GM18861 (cell line): ENCODE results near the gene TMED1.
"Not testable (repeated sequence)": the region's sequence is repeated elsewhere in the genome, so short reads cannot be mapped to it uniquely, and the experiment has no call there.

Experiments used
- ATAC-seq: cut with Tn5 transposase; IDR thresholded peaks from one replicate; pipeline ENCODE4 v1.9.1; 2021; ENCODE audit not compliant: unreplicated experiment

TMED1 gene

DNA sequence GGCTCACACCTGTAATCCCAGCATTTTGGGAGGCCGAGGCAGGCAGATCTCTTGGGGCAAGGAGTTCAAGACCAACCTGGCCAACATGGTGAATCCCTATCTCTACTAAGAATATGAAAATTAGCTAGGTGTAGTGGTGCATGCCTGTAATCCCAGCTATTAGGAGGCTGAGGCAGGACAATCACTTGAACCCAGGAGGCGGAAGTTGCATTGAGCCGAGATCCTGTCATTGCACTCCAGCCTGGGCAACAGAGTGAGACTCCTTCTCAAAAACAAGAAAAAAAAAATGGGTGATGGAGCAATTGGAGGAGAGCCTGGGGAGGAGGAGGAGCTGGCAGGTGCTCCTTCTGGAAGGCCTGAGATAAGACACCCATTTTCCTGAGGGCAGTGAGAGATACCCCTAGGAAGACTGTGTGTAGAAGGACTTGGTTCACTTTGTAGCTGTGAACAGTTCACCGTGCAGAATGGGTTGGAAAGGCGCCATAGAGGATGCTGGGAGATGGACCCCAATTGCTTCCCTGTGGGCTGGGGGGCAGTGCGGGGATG lies 26.6 kb upstream of the TMED1 start:
- no peak for ATAC-seq

DNA sequence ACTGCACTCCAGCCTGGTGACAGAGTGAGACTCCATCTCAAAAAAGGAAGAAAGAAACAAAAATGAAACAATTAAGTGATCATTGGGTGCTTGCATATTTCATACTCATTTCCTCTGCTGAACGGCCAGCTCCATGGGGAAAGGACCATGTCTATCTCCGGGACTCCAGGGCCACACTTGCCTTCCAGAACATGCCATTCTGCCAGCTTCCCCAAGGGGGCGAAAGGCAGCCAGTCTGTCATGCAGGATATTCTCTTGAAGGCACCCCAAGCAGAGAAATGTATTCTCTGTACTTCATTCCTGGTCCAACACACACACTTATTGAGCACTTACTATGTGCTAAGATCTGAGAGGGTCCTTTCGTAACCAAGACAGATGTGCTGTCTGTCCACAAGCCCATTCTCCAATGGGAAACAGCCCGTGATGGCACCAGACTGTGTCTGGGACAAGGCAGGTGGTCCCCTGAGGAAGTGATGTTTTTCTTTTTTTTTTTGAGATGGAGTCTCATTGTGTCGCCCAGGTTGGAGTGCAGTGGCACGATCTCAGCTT lies 25.2 kb upstream of the TMED1 start:
- no peak for ATAC-seq

DNA sequence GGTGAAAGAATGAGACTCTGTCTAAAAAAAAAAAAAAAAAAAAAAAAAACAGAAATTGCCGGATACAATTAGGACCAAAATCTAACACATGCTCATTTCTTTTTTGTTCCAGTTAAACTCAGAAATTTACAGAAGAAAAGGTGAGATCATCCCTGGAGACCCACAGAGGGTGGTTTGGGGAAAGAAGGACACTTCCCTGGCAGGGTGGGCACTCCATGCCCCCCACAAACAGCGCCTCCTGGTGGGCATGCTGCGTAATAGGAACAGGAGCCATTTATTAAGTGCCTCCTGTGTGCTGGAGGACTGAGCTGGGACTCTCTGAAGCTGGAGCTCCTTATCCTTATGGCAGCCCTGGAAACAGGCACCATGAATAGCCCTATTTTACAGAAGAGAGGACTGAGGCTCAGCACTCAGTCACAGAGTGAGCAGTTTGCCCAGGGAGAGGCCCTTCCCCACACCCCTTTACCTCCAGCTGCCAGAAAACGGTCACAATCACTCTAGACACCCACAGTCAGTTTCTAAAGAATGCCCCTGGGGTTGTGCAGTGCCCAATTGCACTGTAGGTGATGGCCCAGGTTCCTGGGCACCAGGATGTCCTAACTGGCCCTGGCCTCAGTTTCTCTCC lies 22.3 kb upstream of the TMED1 start:
- no peak for ATAC-seq

DNA sequence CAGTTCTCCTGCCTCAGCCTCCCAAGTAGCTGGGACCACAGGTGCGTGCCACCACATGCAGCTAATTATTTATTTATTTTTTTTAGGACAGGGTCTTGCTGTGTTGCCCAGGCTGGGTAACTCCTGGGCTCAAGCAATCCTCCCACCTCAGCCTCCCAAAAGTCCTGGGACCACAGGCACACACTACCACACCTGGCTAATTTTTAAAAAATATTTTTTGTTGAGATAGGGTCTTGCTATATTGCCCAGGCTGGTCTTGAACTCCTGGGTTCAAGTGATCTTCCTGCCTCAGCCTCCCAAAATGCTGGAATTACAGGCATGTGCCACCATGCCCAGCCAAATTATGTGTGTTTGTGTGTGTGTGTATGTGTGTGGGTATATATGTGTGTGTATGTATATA lies 20.9 kb upstream of the TMED1 start:
- not testable (repeated sequence) for ATAC-seq

DNA sequence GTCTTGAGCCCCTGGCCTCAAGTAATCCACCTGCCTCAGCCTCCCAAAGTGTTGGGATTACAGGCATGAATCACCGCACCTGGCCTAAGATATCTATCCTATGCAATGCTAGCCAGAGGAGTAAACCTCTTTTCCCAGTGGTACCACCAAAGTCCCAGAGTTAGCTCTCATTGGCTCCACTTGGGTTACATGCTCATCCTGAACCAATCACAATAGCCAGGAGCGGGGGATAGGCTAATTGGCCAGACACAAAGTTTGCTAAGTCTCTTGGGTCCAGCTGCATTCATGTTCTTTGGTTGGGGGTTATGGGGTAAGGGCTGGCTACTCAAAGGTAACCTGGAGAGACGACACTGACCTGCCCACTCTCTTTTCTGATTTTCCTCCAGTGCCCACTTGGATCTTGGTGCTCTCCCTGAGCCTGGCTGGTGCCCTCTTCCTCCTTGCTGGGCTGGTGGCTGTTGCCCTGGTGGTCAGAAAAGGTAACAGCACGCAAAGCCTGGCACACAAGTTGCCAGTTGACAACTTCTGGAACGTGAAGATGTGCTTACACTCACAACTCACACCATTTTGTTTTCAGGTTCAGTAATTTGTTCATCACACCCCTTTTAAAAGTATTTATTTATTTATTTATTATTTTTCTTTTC lies 20.0 kb upstream of the TMED1 start:
- no peak for ATAC-seq

DNA sequence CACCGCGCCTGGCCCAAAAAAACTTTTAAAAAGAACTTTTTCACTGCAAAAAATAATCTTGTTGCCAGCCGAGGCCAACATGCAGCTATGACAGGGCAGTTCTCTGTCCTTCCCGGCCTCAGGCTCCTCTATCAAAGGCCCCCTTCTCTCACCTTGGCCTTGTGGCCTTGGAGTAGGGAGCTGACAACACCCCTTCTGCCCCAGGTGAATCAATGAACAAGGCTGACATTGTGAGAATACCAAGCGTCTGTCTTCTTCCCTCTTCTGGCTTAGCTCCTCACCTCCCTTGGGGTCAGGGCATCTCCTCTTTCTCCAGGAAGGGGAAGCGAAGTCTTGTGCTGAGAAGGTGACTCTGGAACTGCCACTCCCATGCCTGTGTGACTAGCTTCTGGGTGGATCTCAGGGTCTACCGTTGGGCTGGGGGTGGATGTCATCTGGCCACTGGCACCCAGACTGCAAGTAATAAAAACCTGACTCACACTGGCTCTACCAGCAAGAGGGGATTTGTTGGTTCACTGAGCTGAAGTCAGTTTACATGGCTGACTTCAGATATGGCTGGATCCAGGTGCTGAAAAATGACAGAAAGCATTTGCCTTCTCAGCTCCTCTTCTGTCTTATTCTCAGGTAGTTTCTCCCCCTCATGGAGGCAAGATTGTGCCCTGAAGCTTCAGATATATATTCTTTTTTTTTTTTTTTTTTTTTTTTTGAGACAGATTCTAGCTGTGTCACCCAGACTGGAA lies 18.5 kb upstream of the TMED1 start:
- no peak for ATAC-seq

DNA sequence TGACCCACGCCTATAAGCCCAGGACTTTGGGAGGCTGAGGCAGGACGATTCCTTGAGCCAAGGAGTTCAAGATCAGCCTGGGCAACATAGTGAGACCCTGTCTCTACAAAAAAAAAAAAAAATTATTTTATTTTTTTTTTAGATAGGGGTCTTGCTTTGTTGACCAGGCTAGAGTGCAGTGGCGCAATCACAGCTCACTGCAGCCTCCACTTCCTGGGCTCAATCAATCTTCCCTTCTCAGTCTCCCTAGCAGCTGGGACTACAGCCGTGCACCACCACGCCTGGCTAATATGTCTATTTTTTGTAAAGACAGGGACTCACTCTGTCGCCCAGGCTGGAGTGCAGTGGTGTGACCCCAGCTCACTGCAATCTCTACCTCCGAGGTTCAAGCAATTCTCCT lies 16.9 kb upstream of the TMED1 start:
- ATAC-seq = no peak

DNA sequence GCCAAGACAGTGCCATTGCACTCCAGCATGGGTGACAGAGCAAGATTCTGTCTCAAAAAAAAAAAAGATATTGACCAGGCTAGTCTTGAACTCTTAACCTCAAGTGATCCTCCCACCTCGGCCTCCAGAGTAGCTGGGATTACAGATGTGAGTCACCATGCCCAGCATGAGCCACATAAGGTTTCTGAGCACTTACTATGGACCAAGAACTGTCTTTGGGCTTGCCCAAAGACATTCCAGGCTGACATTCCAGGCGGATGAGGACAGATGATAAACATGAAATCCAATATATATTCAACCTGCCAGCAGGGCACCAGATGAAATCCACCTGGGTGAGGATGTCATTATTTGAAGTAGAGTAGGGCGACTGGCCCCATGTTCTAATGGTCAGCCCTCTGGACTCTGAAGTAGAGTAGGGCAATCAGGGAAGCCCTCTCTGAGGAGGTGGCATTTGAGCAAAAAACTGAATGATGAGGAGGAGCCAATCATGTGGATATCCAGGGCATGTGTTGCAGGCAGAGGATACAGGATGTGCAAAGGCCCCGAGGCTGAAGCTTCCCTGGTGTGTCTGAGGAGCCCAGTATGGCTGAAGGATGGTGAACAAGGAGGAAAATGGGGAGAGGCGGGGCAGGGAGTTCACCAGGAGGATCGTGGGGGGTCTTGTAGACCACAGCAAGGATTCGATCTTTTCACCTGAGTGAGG lies 16.2 kb upstream of the TMED1 start:
- no peak for ATAC-seq

DNA sequence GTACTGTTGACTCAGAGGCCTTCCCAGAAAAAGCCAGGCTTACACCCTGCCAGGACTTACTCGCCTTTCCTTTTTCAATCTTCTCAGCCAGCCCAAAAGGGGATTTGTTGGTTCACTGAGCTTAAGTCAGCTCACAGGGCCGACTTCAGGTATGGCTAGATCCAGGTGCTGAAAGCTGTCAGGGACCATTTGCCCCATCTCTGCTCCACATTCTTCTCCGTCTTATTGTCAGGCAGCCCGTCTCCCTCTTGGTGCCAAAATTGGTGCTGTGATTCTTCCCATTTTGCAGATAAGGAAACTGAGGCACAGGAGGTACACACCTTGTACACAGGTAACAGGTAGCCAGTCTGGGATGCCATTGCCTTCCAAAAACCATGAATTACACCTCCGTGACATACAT lies 14.6 kb upstream of the TMED1 start:
- ATAC-seq = no peak

DNA sequence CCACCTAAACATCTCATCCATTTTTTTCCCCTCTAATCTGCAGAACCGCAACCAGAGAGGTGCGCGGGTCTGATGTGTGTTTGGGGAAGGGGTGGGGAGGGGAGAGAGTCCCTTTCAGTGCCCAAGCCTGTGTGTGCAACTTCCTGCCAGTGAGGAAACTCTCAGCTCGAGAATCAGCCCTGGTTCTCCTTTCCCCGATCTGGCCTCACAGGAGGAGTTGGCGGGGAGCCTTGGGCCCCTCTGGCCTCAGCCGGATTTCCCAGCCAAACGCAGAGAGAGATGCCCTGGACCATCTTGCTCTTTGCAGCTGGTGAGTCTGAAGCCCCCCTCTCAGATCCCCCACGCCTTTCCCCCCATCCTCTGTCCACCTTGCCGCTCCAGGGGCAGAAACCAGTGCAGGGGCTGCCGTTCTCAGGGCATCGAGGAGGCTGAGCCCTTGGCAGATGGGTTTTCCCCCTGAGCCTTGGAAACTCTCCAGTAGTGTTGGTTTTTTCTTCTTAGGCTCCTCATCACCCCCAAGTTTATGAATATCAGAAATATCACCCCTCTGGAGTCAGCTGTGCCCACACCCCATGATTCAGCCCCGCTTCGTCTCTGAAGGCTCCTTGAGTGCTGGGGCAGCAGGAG lies 12.3 kb upstream of the TMED1 start, which contains the start of gene C19orf38:
Gene C19orf38 (plus strand): TSS at position 186 of the 627 bp plus-strand sequence. CDS start 94 bp downstream, at position 280.
- ATAC-seq = no peak

DNA sequence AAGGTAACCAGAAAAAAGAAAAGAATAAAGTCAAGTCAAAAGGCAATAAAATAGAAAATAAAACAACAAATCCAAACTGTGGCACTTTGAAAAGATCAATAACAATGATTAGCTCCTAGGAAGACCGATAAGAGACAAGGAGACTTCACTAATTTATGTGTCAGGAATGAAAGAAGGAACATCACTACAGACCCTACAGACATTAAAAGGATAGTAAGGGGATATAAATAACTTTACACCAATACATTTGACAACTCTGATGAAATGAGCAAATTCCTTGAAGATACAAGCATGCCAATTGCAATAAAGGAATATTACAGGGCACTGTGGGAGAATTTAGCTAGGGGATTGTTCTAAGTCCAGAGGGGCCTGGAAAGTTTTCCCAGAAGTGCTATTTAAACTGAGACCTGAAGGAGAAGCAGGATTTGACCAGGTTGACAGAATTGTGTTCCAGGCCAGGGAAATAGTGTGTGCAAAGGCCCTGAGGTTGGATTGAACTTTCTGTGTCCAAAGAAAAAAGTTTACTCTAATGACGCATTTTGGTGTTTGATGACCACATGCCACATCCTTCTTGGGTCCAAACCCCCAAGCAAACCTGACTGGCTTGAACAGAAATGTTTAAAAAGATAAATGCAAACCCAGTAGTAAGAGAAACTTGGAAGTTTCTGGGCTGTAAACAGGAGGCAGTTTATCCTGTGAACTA lies 10.6 kb upstream of the TMED1 start:
- no peak for ATAC-seq

DNA sequence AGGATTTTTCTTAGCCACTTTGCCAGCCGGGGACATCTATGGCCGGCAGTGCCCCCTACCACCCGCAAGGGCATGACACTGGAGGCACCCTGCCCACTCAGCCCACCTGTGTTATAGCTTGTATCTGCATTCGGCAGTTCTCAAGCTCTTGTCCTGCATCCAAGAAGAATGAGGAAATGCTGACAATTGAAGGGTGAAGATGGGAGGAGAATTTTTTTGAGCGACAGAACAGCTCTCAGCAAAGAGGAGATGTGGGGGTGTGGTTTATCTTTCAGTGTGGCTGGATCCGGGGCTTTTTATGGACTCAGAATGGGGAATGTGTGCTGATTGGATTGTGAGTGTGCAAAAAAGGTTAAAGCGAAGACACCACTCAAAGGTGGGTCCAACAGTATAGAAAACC lies 6.8 kb upstream of the TMED1 start:
- ATAC-seq = no peak

DNA sequence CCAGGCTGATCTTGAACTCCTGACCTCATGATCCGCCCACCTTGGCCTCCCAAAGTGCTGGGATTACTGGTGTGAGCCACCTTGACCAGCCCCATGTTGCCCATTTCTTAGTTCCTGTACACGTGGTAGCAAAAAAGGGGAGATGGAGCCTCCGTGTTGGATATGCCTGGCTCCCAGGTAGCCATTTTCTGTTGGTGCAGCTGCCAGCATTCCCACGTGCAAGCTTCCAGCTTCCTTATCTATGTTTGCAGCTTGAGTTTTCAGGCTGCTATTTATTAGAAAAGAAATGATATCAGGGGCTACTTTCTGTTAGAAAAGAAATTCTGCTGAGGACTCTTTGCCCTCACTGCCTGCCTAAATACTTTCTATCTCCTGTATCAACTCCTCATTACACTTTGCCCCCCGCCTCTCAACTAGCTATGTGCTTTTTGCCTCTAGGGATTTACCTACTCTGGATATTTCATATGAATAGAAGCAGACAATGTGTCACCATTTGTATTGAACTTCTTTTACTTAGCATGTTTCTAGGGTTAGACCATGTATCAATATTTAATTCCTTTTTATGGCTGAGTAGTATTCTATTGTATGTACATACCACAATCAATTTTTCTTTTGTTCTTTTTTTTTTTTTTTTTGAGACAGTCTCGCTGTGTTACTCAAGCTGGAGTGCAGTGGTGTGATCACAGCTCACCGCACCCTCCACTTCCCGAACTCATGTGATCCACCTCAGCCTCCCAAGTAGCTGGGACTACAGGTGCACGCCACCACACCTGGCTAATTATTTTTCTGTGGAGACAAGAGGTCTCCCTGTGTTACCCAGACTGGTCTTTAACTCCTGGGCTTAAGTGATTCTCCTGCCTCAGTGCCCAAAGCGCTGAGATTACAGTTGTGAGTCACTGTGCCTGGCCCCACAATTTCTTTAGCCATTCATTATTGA lies 3.4 kb upstream of the TMED1 start:
- no peak for ATAC-seq

DNA sequence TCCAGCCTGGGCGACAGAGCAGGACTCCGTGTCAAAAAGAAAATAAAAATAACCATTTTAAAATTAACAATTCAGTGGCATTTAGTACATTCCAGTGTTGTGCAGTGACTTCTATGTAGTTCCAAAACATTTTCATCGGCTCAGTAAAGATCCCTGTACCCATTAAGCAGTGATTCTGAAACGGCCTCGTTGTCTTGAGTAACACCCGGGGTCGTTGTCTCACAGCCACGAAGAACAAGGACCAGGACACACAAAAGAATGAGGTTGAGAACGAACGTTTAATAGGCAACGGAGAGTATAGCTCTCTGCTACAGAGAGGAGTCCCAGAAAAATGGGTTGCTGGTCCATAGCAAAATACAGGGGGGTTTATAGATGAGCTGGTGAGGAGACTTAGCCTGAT lies 2.4 kb upstream of the TMED1 start:
- no peak for ATAC-seq

DNA sequence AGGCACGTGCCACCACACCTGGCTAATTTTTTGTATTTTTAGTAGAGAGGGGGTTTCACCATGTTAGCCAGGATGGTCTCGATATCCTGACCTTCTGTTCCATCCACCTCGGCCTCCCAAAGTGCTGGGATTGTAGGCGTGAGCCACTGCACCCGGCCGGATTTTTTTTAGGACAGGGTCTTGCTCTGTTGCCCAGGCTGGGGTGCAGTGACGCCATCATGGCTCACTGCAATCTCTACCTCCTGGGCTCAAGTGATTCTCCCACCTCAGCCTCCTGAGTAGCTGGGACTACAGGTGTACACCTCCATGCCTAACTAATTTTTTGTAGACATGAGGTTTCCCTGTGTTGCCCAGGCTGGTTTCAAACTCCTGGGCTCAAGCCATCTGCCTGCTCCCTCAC lies 1.6 kb upstream of the TMED1 start:
- ATAC-seq = not testable (repeated sequence)

DNA sequence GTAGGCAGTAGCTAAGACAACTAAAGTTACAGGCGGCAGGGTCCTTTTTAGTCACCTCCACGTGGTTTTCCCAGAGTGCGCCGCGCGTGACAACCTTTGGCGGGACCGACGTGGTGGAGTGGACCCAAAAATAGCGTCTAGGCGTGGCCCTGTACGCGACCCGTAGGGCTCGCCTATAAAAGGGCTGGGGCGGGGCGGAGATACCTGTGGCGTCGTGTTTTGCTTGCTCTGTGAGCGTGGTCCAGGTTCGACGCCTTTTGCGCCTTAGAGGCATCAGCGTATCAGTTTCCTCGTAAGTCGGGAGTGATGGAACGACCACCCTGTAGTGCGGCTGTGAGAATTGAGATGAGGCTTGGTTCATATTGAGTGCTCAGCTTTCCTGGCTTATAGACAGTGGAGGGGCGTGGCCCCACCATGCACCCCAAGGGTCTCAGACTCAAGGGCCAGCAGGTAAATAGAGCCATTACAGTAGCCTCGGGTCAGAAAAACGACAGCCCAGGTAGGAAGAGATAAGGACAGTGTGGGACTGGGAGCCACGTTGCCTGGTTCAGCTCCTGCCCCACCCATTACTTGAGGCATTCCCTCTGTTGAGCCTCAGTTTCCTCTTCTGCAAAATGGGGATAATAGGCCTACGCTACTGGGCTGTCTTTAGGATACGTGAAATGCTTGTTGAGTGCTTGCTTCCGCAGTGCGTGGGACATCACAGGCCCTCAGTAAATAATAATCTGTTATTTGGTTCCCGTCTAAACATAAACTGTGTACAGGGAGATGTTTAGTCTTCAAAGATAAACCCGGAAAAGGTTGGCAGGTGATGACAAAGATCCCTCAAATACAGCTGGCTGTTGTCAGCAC lies 693 bp upstream of the TMED1 start:
- peak; percentile 20 for ATAC-seq

DNA sequence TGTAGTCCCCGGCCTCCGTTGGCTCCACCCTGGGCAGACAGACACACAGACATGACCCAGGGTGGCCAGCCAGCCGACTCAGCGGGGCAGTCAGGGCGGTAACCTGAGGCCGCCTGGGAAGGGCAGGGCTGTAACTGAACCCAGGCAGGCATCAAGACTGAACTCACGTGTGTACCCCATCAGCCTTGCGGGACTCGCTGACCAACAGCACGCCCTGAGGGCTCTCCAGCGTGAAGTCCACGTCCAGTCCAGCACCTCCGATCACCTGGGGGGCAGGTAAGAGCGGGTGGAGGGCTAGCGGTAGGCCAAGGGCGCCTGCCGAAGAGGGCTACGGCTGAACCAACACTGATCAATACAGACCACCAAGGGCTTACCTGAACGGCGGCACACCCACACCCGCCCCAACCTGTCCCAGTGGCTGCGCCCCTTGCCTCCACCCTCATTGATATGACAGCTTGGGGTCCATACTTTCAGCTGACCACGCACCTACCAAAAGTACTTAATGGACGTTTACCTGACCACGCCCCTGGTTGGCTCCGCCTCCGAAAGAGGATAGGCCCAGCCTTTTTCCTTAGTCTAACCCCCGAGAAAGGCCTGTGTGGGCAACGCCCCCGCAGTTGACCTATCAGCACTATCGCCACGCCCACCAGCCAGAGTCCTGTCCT lies 791 bp downstream of the TMED1 start:
- peak; percentile 48 for ATAC-seq

DNA sequence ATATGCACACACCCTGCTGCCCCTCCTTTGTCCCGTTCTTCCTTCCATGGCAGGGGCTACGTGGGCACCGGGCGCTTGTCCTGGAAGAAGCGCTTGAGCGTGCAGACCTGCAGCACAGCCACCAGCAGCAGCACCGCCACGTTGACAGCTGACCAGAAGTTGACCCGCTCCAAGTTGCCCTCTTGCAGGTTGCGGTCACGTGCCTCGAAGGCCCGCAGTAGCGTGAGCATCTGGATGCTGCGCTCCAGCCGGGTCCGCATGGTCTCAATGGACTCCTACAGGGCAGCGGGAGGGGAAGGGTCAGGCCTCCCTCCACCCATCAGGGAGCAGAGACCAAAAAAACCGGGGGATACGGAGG lies 3.1 kb downstream of the TMED1 start:
- no peak for ATAC-seq
